NCI-H2107 treated with DMSO at 0.1 percent for 48 hours (cell line): Measurements from ENCODE around the gene METRN.
"Not testable (repeated sequence)": the region's sequence is repeated elsewhere in the genome, so short reads cannot be mapped to it uniquely, and the experiment has no call there.

Experiments used
- DNase-seq: peaks from one replicate; lab custom pipeline; 2025; ENCODE audit not compliant: unreplicated experiment; lab: John Stamatoyannopoulos, UW

METRN gene

DNA sequence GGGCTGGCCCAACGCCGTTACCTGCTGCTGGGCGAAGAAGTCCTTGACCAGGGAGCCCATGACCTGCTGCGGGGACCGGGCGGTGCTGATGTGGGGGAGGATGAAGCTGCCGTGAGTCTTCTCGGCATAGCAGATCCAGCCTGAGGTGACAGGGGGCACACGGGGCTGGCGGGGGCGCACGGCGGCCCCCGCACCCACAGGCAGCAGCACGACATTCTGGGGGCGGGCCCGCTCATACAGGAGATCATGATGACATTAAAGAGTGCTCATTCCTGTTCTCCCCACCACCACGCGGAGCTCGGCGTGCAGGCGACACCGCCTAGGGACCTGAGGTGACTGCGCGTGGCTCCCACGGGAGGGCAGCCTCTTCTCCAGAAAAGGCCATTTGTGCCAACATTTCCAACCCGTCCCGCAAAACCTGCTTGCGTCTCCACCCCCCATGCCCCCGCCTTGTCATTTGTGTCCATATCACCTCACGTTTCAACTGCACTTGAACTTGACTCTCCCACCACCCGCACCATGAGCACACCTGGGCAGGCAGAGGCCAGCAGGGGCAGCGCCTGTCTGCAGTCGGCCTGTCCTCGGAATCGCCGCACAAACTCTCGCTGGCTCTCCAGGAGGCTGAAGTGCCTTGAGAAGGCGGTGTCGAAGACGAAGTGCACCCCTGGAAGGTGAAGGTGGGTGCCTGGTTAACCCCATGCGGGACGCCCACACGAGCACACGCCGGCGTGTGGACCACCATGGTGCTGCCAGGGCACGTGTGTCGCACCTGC, 19.5 kb downstream of the METRN start:
- no peak for DNase-seq

DNA sequence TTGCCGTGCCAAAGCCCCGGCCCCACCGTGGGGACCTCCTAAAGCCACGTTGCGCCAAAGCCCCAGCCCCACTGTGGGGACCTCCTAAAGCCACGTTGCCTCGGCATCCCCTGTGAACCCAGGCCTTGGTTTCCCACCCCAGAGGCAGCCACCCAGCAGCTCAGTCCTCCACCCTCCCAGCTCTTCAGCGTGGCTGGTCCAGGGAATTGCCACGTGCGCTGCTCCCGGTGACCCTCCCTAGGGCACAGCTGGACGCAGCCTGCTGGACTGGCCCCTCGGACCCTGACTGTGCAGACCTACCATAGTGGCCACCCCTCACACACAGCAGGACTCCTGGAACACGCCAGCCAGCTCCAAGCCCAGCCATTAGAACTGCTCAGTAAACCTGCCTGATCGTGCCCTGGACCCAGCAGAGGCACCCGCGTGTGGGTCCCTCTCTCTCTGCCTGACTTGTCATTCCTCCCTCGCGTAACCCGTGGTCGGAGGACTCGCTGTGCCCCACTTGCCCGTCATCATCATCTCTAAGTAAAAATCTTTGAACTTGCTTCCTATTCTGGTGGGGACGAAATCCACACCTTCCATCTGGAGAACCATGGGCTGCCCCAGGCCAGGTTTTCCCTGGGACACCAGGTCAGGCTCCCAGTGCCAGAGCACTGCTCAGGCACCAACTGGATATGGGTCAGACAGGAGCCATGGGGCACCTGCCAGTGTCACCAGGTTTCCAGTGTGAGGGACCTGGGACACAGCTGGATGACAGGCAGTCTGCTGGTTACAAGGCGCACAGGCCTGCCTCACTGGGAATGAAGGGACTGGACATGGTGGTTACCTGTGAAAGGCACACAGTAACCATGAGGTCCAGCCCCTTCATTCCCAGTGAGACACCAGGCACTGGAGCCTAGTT, 20.3 kb downstream of the METRN start:
- no peak for DNase-seq

DNA sequence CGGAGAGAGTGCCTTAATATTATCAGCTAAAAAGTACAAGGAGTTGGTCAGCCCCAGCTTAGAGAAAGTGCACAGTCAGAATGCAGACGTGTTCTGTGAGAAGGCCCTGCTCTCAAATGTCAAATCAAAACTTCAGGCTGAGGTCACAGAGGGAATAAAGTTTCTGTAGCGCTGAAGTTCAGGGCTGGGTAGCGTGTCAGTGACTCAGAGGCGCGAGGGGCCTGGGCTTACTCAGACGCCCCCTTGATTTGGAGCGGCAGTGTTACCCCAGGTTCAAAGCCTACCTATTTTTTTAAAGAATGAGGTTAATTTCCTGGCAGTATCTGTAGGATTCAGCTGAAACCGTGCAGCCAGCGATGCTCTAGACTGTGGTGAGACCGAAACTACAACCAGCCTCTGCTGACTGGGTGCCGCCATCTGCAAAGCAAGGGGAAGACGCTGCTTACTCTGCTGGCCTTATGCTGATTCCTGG, 21.1 kb downstream of the METRN start:
- no peak for DNase-seq

DNA sequence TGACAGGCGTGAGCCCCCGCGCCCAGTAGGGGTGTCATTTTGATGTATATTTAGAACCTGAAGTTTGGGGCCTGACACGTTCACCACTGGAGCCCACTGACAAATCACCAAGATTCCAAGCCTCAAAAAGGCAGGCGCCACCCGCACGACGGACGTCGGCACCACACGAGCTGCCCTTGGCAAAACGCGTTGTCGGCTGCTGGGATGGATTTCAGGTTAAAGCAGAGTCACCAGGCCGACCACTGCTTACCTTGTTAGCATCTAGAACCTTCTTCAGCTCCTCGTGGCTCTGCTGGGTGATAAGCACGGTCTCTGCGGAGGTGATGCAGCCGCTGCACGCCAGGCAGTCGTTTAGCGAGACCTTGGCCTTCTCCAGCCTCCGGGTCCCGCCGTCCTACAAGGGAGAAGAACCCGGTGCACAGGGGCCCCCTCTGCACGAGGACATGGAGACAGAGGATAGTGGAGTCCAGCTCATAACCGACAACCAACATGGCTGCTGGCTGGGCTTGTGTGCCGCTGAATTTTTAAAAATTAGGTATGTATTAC, 22.1 kb downstream of the METRN start:
- DNase-seq, result no peak

DNA sequence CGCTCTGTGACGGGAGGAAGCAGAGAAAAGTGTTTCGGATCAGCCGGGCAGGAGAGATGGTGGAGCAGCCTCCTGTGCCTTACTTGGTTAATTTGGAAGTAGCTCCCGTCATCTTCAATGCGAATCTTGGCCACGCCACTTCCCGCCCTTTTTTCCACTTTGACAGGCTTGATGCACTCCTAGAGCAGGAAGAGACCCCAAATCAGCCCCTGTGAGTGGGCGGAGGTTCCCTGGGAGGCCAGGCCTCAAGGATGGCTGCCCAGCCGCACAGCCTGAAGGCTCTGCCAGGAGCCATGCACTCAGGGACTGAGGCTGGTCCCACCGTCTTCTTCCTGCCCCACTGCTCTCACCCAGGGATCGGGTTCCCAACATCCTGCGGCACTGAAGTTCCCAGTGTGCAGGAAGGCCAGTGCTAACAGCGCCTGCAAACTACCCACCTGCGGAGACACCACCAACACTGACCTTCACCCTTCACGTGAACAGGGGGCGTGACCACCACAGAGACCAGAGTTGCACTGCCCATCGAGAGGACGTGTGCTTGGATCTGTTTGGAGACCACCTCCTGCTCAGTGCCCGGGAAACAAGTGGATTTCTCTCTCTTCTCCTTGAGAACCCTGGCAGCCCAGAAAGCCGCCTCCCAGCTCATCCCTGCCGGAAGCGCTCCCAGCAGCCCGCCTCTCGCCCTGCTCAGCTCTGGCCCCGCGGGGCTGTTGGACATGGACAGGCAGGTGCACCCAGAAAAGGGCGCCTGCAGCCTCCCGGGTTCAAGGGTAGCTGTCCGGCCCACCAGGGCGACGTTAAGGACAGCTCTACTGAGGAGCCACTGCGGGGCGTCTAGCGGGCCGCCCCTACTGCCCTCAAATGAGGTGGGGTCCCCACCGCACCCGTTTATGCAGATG, 24.9 kb downstream of the METRN start:
- DNase-seq, result no peak

DNA sequence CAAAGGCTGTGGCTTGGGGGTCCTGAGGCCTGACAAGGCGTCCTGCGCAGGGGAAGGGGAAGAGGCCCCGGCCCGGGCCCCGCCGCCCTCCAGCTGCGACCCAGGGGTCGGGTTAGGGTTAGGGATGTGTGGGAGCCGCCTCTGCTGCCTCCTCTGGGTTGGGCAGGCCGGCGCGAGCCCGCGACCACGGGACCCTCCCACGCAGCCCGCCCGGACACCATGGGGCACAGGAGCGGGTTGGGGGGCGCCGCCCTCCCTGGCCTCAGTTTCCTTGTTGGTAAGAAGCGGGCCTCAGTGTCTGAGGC, 25.5 kb downstream of the METRN start:
- no peak for DNase-seq

DNA sequence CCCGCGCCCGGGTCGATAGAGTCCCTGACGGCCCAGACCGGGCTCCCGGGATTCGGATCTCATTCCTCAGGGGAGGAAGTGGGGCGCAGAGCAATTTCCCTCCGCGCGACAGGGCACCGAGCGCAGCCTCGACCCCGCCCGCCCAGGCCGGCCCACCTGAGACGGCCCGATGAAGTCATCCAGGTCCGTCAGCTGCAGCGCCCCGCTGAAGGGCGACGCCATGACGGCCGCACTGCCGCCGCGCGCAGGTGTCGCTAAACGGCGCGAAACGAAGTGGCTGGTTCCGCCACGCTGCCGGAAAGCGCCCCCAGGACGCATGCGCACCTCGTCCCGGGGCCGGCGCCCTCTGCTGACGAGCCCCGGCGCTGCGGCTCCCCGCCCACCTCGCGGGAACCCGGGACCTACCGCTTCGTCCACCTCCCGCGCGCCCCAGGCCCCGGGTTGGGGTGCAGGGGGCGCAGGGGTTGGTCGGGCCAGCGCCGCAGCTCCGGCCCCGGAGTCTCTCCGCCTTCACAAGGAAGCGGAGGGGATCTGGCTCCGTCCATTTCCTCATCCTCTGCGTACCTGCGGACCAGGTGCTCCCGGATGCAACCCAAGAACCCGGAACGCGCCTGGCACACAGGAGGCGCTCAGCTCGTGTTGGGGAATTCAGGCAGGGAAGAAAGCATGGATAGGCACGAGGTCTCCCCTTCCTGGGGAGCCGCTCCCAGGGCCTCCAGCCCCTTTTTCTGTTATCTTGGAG, 26.0 kb downstream of the METRN start, which contains the start of gene CIAO3:
TSS of gene CIAO3 (minus strand) at position 234 of the 742 bp plus-strand sequence. CDS start at position 222, 12 bp downstream.
- peak; percentile 51 for DNase-seq

DNA sequence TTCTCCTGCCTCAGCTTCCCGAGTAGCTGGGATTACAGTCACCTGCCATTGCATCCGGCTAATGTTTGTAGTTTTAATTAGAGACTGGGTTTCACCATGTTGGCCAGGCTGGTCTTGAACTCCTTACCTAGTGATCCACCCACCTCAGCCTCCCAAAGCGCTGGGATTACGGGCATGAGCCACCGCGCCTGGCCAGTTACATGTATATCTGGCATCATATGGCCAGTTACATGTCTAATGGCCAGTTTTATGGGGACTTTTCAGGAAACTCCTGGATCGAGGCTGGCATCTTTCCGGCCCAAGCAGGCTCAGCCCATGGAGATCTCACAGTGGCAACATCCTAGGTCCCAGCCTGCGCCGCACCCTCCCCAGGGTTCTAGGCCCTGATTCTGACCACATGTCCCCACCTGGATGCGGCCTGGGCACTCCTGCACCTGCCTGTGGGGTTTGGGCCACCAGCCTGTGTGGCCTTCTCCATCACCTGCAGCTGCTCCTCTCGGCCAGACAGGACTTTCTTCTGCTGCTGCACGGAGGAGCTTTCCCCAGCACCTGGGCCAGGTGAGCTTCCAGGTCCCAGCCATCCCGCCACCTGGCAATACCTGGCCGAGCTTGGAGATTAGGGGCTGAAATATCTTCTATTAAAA, 27.2 kb downstream of the METRN start:
- DNase-seq, result no peak

DNA sequence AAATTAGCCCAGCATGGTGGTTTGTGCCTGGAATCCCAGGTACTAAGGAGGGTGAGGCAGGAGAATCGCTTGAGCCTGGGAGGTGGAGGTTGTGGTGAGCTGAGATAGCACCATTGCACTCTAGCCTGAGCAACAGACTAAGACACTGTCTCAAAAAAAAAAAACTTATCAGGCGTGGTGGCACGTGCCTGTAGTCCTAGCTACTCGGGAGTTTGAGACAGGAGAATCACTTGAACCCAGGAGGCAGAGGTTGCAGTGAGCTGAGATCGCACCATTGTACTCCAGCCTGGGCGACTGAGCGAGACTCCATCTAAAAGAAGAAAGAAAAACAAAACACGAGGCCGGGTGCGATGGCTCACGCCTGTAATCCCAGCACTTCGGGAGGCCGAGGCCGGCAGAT, 28.0 kb downstream of the METRN start:
- DNase-seq, result not testable (repeated sequence)

DNA sequence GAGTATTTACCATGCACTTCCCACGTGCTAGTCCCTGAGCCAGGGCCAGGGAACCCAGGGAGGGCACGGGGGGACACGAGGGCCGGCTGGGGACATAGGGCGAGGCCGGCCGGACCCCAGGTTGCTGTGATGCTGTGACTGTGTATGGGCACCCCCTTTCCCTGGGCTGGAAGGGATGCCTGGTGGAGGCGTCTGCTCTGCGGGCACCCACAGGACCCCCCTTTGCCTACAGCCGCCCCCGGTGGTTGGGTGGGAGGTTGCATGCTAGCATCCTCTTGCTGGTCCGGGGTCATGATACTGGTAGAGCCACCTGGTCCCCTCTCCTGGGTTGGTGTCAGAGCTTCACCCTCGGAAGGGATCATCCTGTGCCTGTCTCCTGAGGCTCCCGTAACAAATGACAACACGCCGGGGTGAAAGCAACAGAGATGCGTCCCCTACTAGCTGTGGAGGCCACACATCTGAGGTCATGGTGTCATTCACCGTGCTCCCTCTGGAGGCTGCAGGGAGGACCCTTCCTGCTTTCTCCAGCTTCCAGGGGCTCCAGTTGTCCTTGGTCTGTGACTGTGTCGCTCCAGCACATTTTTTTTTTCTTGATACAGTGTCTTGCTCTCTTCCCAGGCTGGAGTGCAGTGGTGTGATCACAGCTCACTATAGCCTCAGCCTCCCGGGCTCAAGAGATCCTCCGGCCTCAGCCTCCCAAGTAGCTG, 29.0 kb downstream of the METRN start:
- no peak for DNase-seq

DNA sequence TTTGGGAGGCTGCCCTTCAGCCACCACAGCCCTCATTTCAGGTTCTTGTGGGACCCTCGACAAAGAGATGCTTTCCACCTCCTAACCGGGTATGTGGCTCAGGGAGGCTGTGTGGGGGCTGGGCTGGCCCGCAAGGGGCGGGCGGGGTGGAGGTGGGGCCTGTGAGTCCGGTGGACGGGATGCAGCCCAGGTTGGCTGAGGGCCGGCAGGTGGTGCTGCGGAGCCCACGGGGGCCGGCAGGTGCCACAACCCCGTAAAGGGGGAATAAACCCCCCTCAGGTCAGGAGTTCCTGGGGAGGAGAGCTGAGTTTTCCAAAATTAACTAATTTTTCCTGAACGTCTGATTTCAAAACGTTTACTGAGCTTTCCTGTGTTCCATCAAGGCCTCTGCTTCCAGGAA, 30.8 kb downstream of the METRN start:
- no peak for DNase-seq

DNA sequence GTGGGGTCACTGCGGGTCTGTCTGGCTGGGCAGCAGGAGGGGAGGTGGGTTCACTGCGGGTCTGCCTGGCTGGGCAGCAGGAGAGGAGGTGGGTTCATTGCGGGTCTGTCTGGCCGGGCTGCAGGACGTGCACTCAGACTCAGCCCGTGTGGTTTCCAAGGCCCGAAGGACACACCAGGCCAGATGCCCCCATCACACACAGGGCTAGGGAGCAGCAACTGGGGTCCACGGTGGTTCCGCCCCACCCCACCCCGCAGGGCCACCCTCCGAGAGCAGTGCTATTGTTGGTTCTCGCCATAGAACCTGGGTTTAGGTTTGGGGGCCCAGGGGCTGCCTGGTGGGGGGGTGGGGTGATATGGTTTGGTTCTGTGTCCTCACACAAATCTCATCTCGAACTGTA, 31.7 kb downstream of the METRN start:
- no peak for DNase-seq

DNA sequence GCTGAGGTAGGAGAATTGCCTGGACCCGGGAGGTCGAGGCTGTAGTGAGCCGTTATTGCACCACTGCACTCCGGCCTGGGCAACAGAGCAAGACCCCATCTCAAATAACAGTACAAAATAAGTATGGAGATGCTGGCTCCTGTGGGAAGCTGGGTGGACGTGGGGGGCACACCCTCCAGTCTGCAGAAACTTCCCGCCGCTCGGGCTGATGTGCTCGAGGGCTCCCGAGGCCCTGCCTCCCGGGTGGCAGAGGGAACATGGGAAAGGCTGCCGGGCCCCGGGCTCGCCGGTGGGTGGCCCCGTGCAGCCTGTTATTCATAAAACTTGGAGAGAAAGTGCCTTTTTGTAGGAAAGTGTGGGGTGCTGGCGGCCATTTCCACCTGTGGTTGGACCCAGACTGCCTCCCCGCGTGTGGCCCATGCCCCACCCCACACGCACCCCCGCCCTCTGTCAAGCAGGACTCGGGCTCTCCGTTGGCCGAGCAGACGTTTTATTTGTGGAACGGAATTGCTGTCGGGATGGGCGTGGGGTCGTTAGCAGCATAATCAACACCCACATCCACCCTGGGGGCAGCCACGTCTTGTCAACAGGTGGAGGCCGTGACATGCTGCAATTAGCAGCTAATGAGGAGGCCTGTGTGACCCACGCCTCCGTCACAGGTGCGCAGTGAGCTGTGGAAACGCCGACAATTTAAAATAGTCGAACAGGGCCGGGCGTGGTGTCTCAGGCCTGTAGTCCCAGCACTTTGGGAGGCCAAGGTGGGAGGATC, 33.2 kb downstream of the METRN start:
- DNase-seq, result no peak

DNA sequence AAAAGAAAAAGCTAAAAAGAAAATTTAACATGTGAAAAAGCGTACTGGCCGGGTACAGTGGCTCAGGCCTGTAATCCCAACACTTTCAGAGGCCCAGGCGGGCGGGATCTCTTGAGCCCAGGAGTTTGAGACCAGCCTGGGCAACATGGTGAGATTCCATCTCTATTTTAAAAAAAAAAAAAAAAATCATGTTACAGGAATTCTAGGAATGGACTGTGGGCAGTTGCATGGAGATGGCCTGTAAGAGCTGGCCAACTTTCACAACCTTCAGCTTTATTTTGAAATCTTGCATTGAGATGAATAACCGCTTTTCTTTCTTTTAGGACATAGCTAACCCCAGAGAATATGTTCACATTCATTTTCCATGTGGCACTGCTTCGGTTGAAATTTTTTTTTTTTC, 34.1 kb downstream of the METRN start:
- no peak for DNase-seq

DNA sequence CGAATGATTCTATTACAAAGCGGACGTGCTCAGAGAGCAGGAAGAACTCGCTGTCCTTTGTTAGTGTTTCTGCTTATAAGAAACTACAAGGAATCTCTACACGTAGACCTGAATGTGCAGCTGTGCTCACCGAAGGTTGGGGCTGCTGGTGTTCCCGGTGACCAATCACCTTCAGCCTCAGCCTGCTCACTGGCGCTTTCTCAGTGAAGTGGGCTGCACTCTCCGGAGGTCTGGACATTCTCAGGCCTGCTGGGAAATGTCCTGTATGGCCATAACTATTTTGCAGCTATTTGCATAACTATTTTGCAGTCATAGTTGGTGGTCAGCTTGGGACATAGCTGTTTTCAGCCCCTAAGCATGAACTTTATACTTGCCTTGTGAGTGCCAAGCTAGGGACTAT, 35.6 kb downstream of the METRN start:
- no peak for DNase-seq

DNA sequence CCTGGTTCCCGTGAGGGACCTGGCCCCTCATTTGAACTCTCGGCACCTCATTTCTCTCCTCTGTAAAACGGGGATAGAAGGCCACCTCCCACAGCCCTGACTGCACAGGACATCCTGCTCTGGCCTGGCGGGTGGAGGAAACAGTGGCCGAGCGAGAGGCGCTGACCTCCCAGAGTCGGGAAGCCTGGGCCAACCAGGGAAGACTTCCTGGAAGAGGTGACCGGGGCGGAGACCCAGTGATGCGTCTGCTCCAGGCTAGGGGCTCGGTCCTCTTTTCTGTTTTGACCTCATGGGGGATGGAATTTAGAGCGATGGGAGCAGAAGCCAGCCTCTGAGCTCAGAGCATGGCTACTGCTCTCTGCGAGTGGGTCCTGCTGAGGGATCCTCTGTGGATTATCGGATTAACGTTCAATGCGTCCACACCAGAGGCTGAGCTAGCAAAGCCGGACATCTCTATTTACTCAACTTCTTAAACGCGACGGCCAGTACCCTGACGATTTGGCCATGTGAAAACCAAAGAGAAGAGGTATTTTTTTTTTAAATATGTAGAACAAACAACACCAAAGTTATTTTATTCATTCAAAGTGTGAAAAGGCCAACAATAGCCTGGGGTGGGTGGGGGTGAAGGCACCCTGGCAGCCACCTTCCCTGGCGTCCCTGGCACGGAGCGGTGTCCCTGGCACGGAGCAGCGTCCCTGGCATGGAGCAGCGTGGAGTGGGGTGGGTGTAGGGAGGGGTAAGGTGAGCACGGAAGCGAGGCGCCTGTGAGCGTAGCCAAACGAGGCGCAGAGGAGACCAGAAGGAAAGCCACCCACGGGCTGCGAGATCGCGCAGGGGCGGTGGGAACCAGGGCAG, 36.5 kb downstream of the METRN start:
- DNase-seq, result no peak

DNA sequence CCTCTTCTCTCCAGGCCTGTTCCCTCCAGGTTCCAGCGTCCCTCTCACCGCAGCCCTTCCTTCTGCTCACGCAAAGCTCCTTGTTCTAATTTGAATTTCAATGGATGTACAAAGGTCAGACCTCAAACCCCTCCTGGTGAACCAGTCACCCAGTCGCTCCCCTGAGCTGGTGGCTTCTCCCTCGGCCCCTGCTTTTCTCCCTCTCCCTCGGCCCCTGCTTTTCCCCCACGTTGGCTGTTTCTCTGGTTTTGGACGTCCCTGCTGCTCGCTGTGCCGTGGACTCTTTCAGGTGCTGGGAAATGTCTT, 37.0 kb downstream of the METRN start:
- DNase-seq, result no peak
